H1 (cell line): ENCODE results near the gene PRPF4. TPM values are rescaled to one million over a fixed set of nuclear protein-coding genes. Genes with fewer than 3 reads are reported as not detected.

Experiments
- CHD2 ChIP-seq: IDR thresholded peaks from 2 replicates; pipeline ENCODE4 v1.6.1; 2012; ENCODE audit warnings: low read length, improper control_type of control experiment
- EGR1 ChIP-seq: IDR thresholded peaks from 2 replicates; pipeline ENCODE4 v1.6.1; 2011; ENCODE audit warnings: low read depth, low read length, borderline replicate concordance
- EZH2 ChIP-seq: fragments of 200-600 bp; sonication (generic); IDR thresholded peaks from 2 replicates; pipeline ENCODE4 v1.7.1; 2012; ENCODE audit warnings: low read depth, mild to moderate bottlenecking, moderate library complexity, low read length, inconsistent platforms; ENCODE audit not compliant: severe bottlenecking
- POLR2A ChIP-seq, 2 experiments: IDR thresholded peaks; 1 replicate in 1 of 2; 2 replicates in 1 of 2; pipeline ENCODE4 v1.6.1; 2011; ENCODE audit warnings: low read depth in 2 of 2, low read length in 2 of 2, mild to moderate bottlenecking in 2 of 2; ENCODE audit errors: control extremely low read depth in 1 of 2
- RNF2 ChIP-seq: fragments of 200-900, 300-1000 bp; sonication (generic); IDR thresholded peaks from 2 replicates; pipeline ENCODE4 v1.7.1; 2016; ENCODE audit warnings: borderline replicate concordance, low read depth, mild to moderate bottlenecking, antibody characterized with exemption, low read length; ENCODE audit not compliant: poor library complexity, severe bottlenecking; ENCODE audit errors: missing control alignments
- polyA plus RNA-seq, 7 experiments: library from polyadenylated mRNA; depleted of rRNA in 3 of 7; stranded (reverse) in 5 of 7; unstranded in 2 of 7; fragments of >200 nt in 5 of 7; fragments of 200-250 nt in 2 of 7; gene quantifications; 1 replicate in 5 of 7; 2 replicates in 1 of 7; 4 replicates in 1 of 7; pipeline versions ENCODE4 v1.2.1 to v1.2.3, GENCODE V29; 2011 to 2013; ENCODE audit warnings: missing spikeins in 2 of 7, mixed read lengths in 2 of 7
- total RNA-seq: library from RNA; stranded (reverse); fragmentation: NEBNext Ultra II Directional; extraction: Animal tissue kit (Norgen Biotek cat#: 25700); gene quantifications from 2 replicates; pipeline ENCODE4 v1.2.1, GENCODE V29; 2021

PRPF4 gene
- total and polyA plus RNA-seq, 2 of the 8 experiments (the other 6 are each of a cell fraction or from before 2014, with no cell fraction given), result 15.2 to 33.4 TPM

DNA sequence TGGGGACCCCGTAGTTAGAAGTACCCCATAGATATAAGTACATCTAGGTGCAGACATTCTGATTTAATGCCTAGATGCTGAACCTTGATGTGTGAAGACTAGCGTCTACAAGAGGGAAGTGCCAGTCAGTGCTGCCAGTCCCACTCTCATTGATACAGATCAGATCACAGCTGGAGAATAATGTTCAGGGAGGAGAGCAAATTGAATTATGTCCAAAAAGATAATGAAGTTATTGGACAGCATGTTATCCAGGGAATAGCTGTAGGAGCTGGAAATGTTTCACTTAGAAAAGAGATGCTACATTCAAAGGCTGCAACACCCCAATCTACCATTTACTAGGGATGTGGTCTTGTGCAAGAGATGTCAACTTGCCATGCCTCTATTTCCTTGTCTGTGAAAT is 43.6 kb downstream of the PRPF4 start (continued):
- TF ChIP-seq RNF2 (no peak), EGR1 (no peak), CHD2 (no peak), POLR2A (IDR thresholded peaks at IDR 0.05; ENCODE audit: control extremely low read depth in 1 of 2, low read depth in 2 of 2, low read length in 2 of 2) (no peak), EZH2 (no peak)
